NCI-H2227 (cell line): ENCODE data around the gene ACE2.
"Not testable (repeated sequence)": the region's sequence is repeated elsewhere in the genome, so short reads cannot be mapped to it uniquely, and the experiment has no call there.

Source experiments
- DNase-seq: peaks from one replicate; lab custom pipeline; 2025; ENCODE audit not compliant: unreplicated experiment; lab: John Stamatoyannopoulos, UW

The ACE2 gene

DNA sequence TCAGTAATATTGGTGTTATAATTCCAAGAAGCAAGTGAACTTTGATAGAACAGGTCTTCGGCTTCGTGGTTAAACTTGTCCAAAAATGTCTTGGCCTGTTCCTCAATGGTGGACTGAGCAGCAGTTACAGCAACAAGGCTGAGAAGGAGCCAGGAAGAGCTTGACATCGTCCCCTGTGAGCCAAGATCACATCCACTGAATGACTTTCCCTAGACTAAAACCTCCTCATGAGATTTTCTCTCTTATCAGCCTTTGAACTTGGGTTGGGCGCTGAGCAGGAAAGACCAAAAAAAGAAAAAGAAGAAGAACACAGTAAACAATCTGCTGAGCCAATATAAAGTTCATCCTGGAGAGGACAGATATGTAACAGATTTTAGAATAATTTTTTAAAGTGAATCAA lies at the start of gene ACE2:
Gene ACE2, minus strand, starts transcription at position 216 of the 400 bp plus-strand sequence. Its CDS starts 49 bp downstream, at position 167.
- no peak for DNase-seq

DNA sequence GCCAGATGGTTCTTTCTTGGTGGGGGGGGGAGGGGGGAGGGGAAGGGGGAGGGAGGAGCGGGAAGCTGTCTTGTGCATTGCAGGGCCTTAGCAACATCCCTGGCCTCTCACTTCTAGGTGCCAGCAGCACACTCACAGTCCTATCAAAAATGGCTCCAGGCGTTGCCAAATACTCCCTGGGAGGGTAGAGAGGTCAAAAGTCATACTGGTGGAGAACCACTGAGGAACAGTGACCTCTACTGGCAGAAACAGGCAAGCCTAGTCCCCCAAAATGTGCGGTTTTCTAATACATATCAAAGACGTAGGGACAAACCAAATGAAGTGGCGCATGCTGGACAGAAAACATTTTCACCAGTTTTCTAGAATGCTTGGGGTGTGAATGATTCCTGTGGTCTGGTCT lies 46.8 kb upstream of the ACE2 start:
- not testable (repeated sequence) for DNase-seq

- no peak for DNase-seq
Observed at GRCh38 chrX:15646543-15646942, 45.8 kb upstream of the ACE2 start.

- DNase-seq, result no peak
Observed at GRCh38 chrX:15646031-15646430, 45.3 kb upstream of the ACE2 start.

GRCh38 chrX:15645266-15645665 lies 44.5 kb upstream of the ACE2 start:
- DNase-seq, result no peak

- DNase-seq, result no peak
Observed at GRCh38 chrX:15644560-15644872, 43.8 kb upstream of the ACE2 start.

- DNase-seq, result no peak
Observed at GRCh38 chrX:15643786-15644559, 43.2 kb upstream of the ACE2 start.

- DNase-seq, result no peak
Observed at GRCh38 chrX:15631637-15632036, 30.9 kb upstream of the ACE2 start.

DNA sequence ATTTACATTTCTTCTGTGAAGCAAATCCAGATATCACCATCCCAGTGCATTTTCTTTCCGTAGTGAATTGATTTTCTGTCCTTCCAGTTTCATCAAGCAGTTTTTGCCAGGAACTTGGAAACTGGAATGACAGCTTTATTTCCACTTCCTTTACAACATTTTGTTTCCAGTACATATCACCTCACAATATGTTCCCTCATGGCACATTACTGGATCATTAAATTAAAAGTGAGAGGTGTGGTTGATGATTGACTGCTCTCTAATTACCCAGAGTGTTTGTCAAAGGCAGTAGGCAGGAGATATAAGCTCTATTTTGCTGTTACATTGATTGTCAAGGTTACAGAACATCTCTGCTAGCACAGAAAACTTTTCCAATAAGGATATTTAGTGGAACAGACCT lies 22.3 kb upstream of the ACE2 start:
- no peak for DNase-seq

DNA sequence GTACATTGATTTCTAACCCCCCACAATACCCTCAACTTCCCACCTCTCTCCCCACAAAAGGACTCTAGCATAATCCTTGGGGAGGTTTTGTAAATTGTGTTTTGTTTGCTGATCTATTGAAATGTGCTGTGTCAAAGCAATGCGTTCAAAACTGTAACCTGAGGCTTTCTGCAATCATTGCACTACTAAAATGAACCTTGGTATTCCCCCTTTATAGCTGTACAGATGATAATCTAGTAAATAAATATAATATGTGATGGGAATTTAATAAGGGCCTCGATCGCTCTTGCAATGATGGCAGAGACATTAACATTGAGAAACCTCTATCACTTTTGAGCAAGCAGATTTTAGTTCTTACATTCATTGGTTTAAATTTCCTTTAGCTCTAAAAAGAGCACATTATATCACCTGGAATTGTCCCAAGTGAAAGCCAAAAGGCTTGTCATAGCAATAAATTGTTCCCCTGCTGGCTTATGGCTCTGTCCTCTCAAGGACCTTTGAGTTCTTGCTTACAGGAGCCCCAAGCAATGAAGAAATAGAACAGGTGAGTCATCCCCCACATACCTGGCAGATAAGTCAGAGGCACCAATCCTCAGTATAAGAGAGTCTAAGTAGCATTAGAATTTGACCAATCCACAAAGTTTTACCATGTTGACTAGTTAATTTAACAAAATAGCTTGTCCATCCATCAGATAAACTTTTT lies 18.4 kb upstream of the ACE2 start:
- no peak for DNase-seq

DNA sequence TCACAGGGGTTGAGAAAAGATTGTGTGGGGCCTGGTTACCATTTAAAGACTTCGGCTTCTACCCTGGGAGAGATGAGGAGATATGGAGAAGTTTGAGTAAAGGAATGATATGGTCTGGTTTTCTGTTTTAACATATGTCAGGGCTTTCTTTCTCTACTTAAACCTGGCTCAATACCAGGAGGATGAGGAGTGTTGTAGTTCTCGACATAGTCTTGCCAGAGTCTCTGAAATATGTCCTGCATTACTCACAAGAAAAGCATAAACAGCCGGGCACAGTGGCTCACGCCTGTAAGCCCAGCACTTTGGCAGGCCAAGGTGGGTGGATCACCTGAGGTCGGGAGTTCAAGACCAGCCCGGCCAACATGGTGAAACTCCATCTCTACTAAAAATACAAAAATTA lies 16.4 kb upstream of the ACE2 start:
- no peak for DNase-seq

- DNase-seq, result no peak
Observed at GRCh38 chrX:15616531-15616930, 15.8 kb upstream of the ACE2 start.

- no peak for DNase-seq
Observed at GRCh38 chrX:15607067-15607466, 6.3 kb upstream of the ACE2 start.

DNA sequence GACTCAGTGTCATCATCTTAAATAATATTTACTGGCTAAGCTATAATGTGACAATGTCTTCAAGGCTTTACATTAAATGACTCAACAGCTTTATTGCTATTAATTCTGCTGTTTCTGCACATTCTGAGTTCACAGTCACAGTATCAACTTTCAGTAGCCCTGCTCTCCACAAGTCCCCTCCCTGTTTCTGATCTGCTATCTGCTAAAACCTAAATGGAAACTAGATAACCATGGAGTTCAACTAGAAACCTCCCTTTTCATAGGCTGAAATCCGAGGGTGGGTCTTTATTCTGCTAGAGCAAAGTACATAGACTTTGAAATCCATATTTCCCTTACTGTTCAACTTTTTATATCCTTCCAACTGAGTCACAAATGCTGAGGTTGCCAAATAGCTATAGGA lies 5.4 kb upstream of the ACE2 start:
- no peak for DNase-seq

DNA sequence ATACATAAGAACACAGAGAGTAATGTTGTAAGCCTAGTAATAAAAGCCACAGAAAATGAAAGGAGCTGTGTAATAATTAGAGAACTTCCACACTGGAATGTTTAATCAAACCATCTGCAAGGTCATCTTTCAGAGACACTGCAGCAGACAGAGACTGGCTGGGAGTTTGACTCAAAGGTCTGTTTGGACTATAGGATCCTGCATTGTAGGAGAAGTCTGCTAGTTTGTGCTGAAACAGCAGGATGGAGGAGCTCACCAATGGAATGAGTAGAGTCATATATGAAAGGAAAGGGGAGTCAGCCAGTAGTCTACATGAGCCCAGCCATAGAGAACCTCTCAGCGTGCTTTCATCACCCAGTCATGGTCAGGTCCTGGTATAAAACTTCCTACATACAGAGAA lies 4.5 kb upstream of the ACE2 start:
- DNase-seq, result no peak

DNA sequence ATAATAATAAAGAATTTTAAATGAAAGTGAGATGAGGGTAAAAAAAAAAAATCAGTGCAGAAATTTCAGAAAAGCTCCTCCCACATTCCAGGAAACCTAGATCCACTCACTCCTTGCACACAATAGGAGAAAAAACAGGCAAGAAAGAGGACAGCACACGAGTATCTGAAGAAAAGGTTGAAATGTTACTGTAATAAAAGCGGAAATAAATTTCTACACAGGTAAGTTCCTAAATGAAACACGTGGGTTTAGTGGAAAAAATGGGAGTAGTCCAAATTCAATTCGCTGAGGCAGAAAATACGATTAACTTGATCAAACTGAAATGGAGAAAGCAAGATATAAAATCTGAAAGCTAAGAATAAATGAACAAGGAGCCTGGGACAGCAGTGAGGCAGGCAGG lies 2.0 kb upstream of the ACE2 start:
- no peak for DNase-seq

GRCh38 chrX:15601932-15602331 lies 1.2 kb upstream of the ACE2 start:
- no peak for DNase-seq

DNA sequence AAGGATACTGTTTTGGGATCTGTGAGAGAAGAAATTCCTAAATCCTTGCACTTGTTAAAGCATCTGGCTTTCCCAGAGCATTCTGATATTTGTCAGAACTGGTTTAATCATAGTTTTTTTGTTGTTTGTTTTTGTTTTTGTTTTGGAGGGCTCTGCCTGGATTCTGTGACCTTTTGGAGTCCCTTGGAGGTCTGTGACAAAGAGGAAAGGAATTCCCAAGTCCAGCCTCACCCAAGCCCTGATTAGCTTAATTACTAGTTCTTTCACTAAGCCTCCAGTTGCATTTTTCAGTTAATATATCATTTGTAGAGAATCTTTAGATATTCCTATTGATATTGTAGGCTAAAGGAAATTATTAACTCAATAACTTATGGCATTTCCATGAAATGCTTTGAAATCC lies 711 bp downstream of the ACE2 start:
- DNase-seq, result no peak

DNA sequence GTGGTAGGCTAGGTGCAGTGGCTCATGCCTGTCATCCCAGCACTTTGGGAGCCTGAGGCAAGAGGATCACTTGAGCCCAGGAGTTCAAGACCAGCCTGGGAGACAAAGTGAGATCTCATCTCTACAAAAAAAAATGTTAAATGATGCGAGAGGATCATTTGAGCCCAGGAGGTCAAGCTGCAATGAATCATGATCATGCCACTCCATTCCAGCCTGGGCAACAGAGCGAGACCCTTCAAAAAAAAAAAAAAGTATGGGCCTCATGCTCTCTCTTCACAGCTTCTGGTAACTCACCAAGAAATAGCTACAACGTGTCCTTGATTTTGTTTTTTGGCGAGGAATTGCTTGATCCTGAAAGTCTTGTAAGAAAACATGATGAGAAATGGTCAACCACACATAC lies 1.3 kb downstream of the ACE2 start:
- no peak for DNase-seq

DNA sequence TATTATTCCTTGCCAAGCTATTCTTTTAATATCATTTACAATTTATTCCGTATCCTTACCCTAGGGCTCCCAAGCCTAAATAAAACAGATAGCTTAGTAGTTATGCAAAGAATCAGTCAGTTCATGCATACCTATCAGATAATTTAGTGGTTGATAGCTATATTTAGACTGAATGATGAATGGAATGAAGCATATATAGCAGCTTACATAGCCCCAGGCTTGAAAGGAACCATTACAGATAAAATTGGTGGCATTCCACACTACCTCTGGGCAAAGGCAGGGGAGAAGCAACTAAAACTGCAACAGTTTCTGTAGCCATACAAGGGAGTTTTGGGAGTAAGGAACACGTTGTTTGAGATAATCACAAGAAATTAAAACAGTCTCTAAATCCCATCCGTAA lies 2.7 kb downstream of the ACE2 start:
- DNase-seq, result no peak

GRCh38 chrX:15594371-15594770 lies 6.4 kb downstream of the ACE2 start:
- no peak for DNase-seq

GRCh38 chrX:15579778-15580747 lies 20.7 kb downstream of the ACE2 start:
- DNase-seq, result no peak
